Thoracic aorta (tissue), 2 donors: ENCODE results near the gene PEPD. TPM values are rescaled to one million over a fixed set of nuclear protein-coding genes. Genes with fewer than 3 reads are reported as not detected.
A peak's percentile ranks its signal among the peaks of the same experiment; 100 is the strongest.

Experiments
- ATAC-seq: fragments of 150-250 bp; one replicate; pipeline ENCODE4 v1.8.0; 2017; ENCODE audit warnings: low read depth; ENCODE audit not compliant: insufficient number of reproducible peaks, low FRiP score
- DNase-seq: peaks from one replicate; pipeline ENCODE4 v3.0.0-alpha.2; 2020; ENCODE audit warnings: low spot score
- H3K27ac ChIP-seq, 2 donors: fragments of 200-600 bp; sonication (generic); 1 replicate in 1 of 2; 2 replicates in 1 of 2; pipeline ENCODE4 v1.5.1; 2016; ENCODE audit warnings: mild to moderate bottlenecking in 2 of 2, moderate library complexity in 2 of 2
- H3K27me3 ChIP-seq: fragments of 200-600 bp; sonication (generic); replicated peaks from 2 replicates; pipeline ENCODE4 v1.6.0; 2016; ENCODE audit warnings: mild to moderate bottlenecking; ENCODE audit not compliant: insufficient read depth
- H3K36me3 ChIP-seq: fragments of 200-600 bp; sonication (generic); one replicate; pipeline ENCODE4 v1.5.1; 2016
- H3K4me1 ChIP-seq, 2 donors: fragments of 200-600 bp; sonication (generic); 1 replicate in 1 of 2; 2 replicates in 1 of 2; pipeline versions ENCODE4 v1.5.1 to v1.6.0; 2016; ENCODE audit warnings: low read depth in 2 of 2, mild to moderate bottlenecking in 1 of 2; ENCODE audit not compliant: control insufficient read depth in 1 of 2
- H3K4me3 ChIP-seq: fragments of 200-600 bp; sonication (generic); 2 replicates; pipeline ENCODE4 v1.5.1; 2016; ENCODE audit warnings: mild to moderate bottlenecking
- H3K9me3 ChIP-seq: fragments of 200-600 bp; sonication (generic); 2 replicates; pipeline ENCODE4 v1.5.1; 2016
- CTCF ChIP-seq: fragments of 200-600 bp; sonication (generic); IDR thresholded peaks from one replicate; pipeline ENCODE4 v1.5.1; 2019; ENCODE audit warnings: antibody characterized with exemption
- total RNA-seq, 2 donors: library from RNA; depleted of rRNA; stranded (reverse); fragments of >200 nt; gene quantifications; one replicate each; pipeline versions ENCODE4 v1.1.0 to v1.2.3, GENCODE V29; 2016

PEPD gene
- total RNA-seq, 2 donors from 2014 or later = 48.7 to 70.9 TPM

GRCh38 chr19:33419788-33420130, 101.8 kb downstream of the PEPD start:
- Histone ChIP-seq H3K4me1 (no peaks in the 10 kb centered on the region), H3K36me3 (no peaks in the 10 kb centered on the region), H3K27ac (no peak overlapping the region), H3K4me3 (no peak overlapping the region), H3K9me3 (no peaks in the 10 kb centered on the region), H3K27me3 (no peaks in the 10 kb centered on the region)
- ATAC-seq = no peak
- TF ChIP-seq CTCF = no peak
- DNase-seq = no peak

GRCh38 chr19:33418871-33419787, 102.5 kb downstream of the PEPD start:
- Histone ChIP-seq H3K27ac (no peak overlapping the region), H3K4me3 (no peak overlapping the region), H3K36me3 (no peaks in the 10 kb centered on the region), H3K27me3 (no peaks in the 10 kb centered on the region), H3K9me3 (no peaks in the 10 kb centered on the region), H3K4me1 (no peaks in the 10 kb centered on the region)
- DNase-seq (no peak), ATAC-seq (no peak)
- no peak for TF ChIP-seq CTCF

- TF ChIP-seq CTCF = no peak
- DNase-seq = no peak
Measured at GRCh38 chr19:33418461-33418860, 103.1 kb downstream of the PEPD start.

GRCh38 chr19:33417751-33418150, 103.8 kb downstream of the PEPD start:
- TF ChIP-seq CTCF = no peak
- Histone ChIP-seq H3K4me3 (no peak overlapping the region), H3K4me1 (no peaks in the 10 kb centered on the region), H3K36me3 (no peaks in the 10 kb centered on the region), H3K27me3 (no peaks in the 10 kb centered on the region), H3K9me3 (no peaks in the 10 kb centered on the region), H3K27ac (no peak overlapping the region)
- DNase-seq = no peak
- no peak for ATAC-seq

More at GRCh38 chr19:33418461-33418860, 103.1 kb downstream of the PEPD start:
- Histone ChIP-seq H3K9me3 (no peaks in the 10 kb centered on the region), H3K4me1 (no peaks in the 10 kb centered on the region), H3K27ac (no peak overlapping the region), H3K36me3 (no peaks in the 10 kb centered on the region), H3K4me3 (no peak overlapping the region), H3K27me3 (no peaks in the 10 kb centered on the region)
- no peak for ATAC-seq

GRCh38 chr19:33416307-33417215, 105.0 kb downstream of the PEPD start:
- peak; percentile 38 for TF ChIP-seq CTCF
- ATAC-seq = no peak
- Histone ChIP-seq H3K4me3 (peak overlapping the region; percentile 46), H3K9me3 (no peaks in the 10 kb centered on the region), H3K27me3 (no peaks in the 10 kb centered on the region), H3K4me1 (no peaks in the 10 kb centered on the region), H3K27ac (no peak overlapping the region), H3K36me3 (no peaks in the 10 kb centered on the region)
- DNase-seq = no peak
